K562 (cell line): ENCODE data around the gene RGS14. TPM values are rescaled to one million over a fixed set of nuclear protein-coding genes. Genes with fewer than 3 reads are reported as not detected.
A peak's percentile ranks its signal among the peaks of the same experiment; 100 is the strongest.

Source experiments
- ATAC-seq: fragments of 200-7000 bp; cut with Tn5 transposase; 3 replicates; pipeline ENCODE4 v1.9.1; 2020; ENCODE audit warnings: moderate library complexity
- BruUV-seq: library from RNA; stranded (reverse); fragments of 400-500 nt; replicated peaks from 2 replicates; lab custom pipeline; 2021; lab: Mats Ljungman, UMichigan
- CTCF ChIA-PET: fragments of 300-600 bp; formaldehyde crosslinking; extraction: SDS; loops from one replicate; lab custom pipeline; 2021; ENCODE audit warnings: low intra/inter-chr PET ratio; lab: Yijun Ruan, JAX
- POLR2A ChIA-PET: fragments of 300-600, 350-650 bp; sonication (Branson Sonifier 250); formaldehyde crosslinking; extraction: SDS; loops from one replicate; lab custom pipeline; 2021; ENCODE audit warnings: antibody characterized with exemption, inconsistent platforms; lab: Yijun Ruan, JAX
- DNase-seq, 4 experiments: peaks; one replicate each; pipeline versions ENCODE4 v3.0.0 to v3.0.0-alpha.2; 2011 to 2018; ENCODE audit warnings: low spot score in 3 of 4, mixed read lengths in 3 of 4; ENCODE audit errors: extremely low read depth in 1 of 4
- FAIRE-seq: peaks from 2 replicates; lab custom pipeline; 2011; peaks lifted over from hg19 to GRCh38; lab: Jason Lieb, UNC
- H2AFZ ChIP-seq: 2 replicates; pipeline ENCODE4 v1.6.0; 2011; ENCODE audit warnings: low read depth, low read length, control low read depth, inconsistent platforms
- H3K27ac ChIP-seq: fragments of 200-600 bp; 3 replicates; pipeline ENCODE4 v1.8.0; 2011; ENCODE audit warnings: low read depth, mild to moderate bottlenecking, control low read depth, inconsistent platforms, low read length, moderate library complexity, mixed read lengths; ENCODE audit errors: extremely low read depth
- H3K27me3 ChIP-seq, 2 experiments: fragments of 300-600 bp in 1 of 2; 2 replicates in 1 of 2; 3 replicates in 1 of 2; pipeline versions ENCODE4 v1.6.0 to v1.8.0; 2011; ENCODE audit warnings: inconsistent platforms in 2 of 2, low read length in 2 of 2, mild to moderate bottlenecking in 1 of 2, mixed read lengths in 1 of 2, moderate library complexity in 1 of 2; ENCODE audit not compliant: control insufficient read depth in 2 of 2, insufficient read depth in 2 of 2
- H3K36me3 ChIP-seq: fragments of 300-600 bp; 3 replicates; pipeline ENCODE4 v1.8.0; 2011; ENCODE audit warnings: mild to moderate bottlenecking, low read length, inconsistent platforms; ENCODE audit not compliant: control insufficient read depth, insufficient read depth
- H3K4me1 ChIP-seq, 2 experiments: fragments of 200-600 bp in 1 of 2; replicated peaks in 1 of 2; 2 replicates in 1 of 2; 3 replicates in 1 of 2; pipeline versions ENCODE4 v1.5.1 to v1.8.0; 2011; ENCODE audit warnings: inconsistent platforms in 2 of 2, low read length in 2 of 2, mild to moderate bottlenecking in 1 of 2, mixed read lengths in 1 of 2, moderate library complexity in 1 of 2; ENCODE audit not compliant: control insufficient read depth in 2 of 2, insufficient read depth in 2 of 2
- H3K4me2 ChIP-seq: 2 replicates; pipeline ENCODE4 v1.6.1; 2011; ENCODE audit warnings: low read length, control low read depth, inconsistent platforms, mixed read lengths; ENCODE audit not compliant: insufficient read depth
- H3K4me3 ChIP-seq: fragments of 200-600 bp; sonication (generic), shearing (Covaris generic); 2 replicates; pipeline ENCODE4 v1.5.1; 2016; ENCODE audit warnings: control low read depth, inconsistent platforms
- H3K79me2 ChIP-seq: fragments of 200-600 bp; 3 replicates; pipeline ENCODE4 v1.8.0; 2011; ENCODE audit warnings: low read length, inconsistent platforms; ENCODE audit not compliant: control insufficient read depth, insufficient read depth
- H3K9ac ChIP-seq, 2 experiments: 2 replicates each; pipeline versions ENCODE4 v1.6.0 to v1.6.1; 2011; ENCODE audit warnings: low read depth in 2 of 2, low read length in 2 of 2, control low read depth in 1 of 2, inconsistent platforms in 1 of 2, mild to moderate bottlenecking in 1 of 2, mixed read lengths in 1 of 2; ENCODE audit not compliant: insufficient read depth in 1 of 2
- H3K9me1 ChIP-seq: one replicate; pipeline ENCODE4 v1.6.0; 2011; ENCODE audit warnings: inconsistent platforms, mild to moderate bottlenecking, low read length, moderate library complexity; ENCODE audit not compliant: control insufficient read depth, insufficient read depth
- H3K9me3 ChIP-seq: replicated peaks from 2 replicates; pipeline ENCODE4 v1.5.1; 2011; ENCODE audit warnings: low read depth, low read length, inconsistent platforms; ENCODE audit not compliant: control insufficient read depth, insufficient read depth
- H4K20me1 ChIP-seq: replicated peaks from 2 replicates; pipeline ENCODE4 v1.6.1; 2011; ENCODE audit warnings: low read length, inconsistent platforms, mixed read lengths; ENCODE audit not compliant: control insufficient read depth, insufficient read depth
- FIP1L1 ChIP-seq: fragments of 200-400 bp; formaldehyde crosslinking; IDR thresholded peaks from 2 replicates; pipeline ENCODE4 v1.6.1; 2018; ENCODE audit warnings: mild to moderate bottlenecking, low read depth, low read length; ENCODE audit not compliant: poor library complexity, severe bottlenecking
- NCOA2 ChIP-seq, 2 experiments: fragments of 450-650 bp; IDR thresholded peaks; 2 replicates each; pipeline ENCODE4 v1.6.1; 2018; ENCODE audit warnings: mild to moderate bottlenecking in 2 of 2, moderate library complexity in 1 of 2; ENCODE audit not compliant: partially characterized antibody in 2 of 2
- NR2C1 ChIP-seq, 2 experiments: fragments of 450-650 bp; IDR thresholded peaks; 2 replicates each; pipeline ENCODE4 v1.6.1; 2017; ENCODE audit warnings: mild to moderate bottlenecking in 2 of 2, antibody characterized with exemption in 1 of 2, inconsistent platforms in 1 of 2, missing compliant biosample characterization in 1 of 2, missing genetic modification characterization in 1 of 2
- RBM25 ChIP-seq: fragments of 200-400 bp; formaldehyde crosslinking; IDR thresholded peaks from 2 replicates; pipeline ENCODE4 v1.6.1; 2018; ENCODE audit warnings: low read length, low read depth, moderate library complexity; ENCODE audit not compliant: severe bottlenecking
- RUNX1 ChIP-seq: sonication (generic); IDR thresholded peaks from 2 replicates; pipeline ENCODE4 v1.6.1; 2016; ENCODE audit warnings: antibody characterized with exemption, low read depth
- TBL1XR1 ChIP-seq, 2 experiments: IDR thresholded peaks; 2 replicates each; pipeline ENCODE4 v1.6.1; 2012; ENCODE audit warnings: improper control_type of control experiment in 2 of 2, low read length in 2 of 2, mild to moderate bottlenecking in 1 of 2
- XRCC3 ChIP-seq: fragments of 450-650 bp; IDR thresholded peaks from 2 replicates; pipeline ENCODE4 v1.6.1; 2017; ENCODE audit warnings: mild to moderate bottlenecking, moderate library complexity
- ZEB2 ChIP-seq: fragments of 450-650 bp; IDR thresholded peaks from 2 replicates; pipeline ENCODE4 v1.6.1; 2016
- ZNF121 ChIP-seq: sonication (generic); formaldehyde crosslinking; conservative IDR thresholded peaks from 2 replicates; pipeline ENCODE4 v1.8.0; 2022; ENCODE audit warnings: missing genetic modification reagents
- WGBS: fragments of 100-300 bp; shearing (Covaris generic); methylation state at CpG from one replicate; pipeline ENCODE4 v1.1.6; 2016; ENCODE audit warnings: low coverage, mixed read lengths; ENCODE audit not compliant: insufficient coverage; ENCODE audit errors: missing lambda C conversion rate; 5-methylcytosine and 5-hydroxymethylcytosine counted together
- in situ Hi-C: fragments of 300-500 bp; cut with MboI; formaldehyde crosslinking; loops from 4 replicates; pipeline ENCODE4 v1.15.0; 2018; ENCODE audit warnings: inconsistent platforms, mixed read lengths
- intact Hi-C: fragments of 100-400 bp; cut with micrococcal nuclease; formaldehyde crosslinking; loops from 2 replicates; pipeline ENCODE4 v1.14.2; 2022
- polyA plus RNA-seq, 8 experiments: library from polyadenylated mRNA; depleted of rRNA in 4 of 8; stranded (reverse) in 5 of 8; unstranded in 3 of 8; fragments of >200 nt; fragmentation: Nextera tagmentation in 2 of 8; fragmentation: Illumina TruSeq in 1 of 8; extraction: Ambion mirVana in 2 of 8; extraction: Trizol in 1 of 8; gene quantifications; 2 replicates each; pipeline versions ENCODE4 v1.2.1 to v1.2.3, GENCODE V29; 2011 to 2014; ENCODE audit warnings: inconsistent platforms in 1 of 8, missing spikeins in 1 of 8
- total RNA-seq, 7 experiments: library from RNA; depleted of rRNA in 6 of 7; stranded (reverse); fragments of >200 nt in 6 of 7; fragmentation: Illumina TruSeq in 2 of 7; extraction: Trizol in 2 of 7; gene quantifications; 2 replicates each; pipeline versions ENCODE4 v1.2.1 to v1.2.3, GENCODE V29; 2011 to 2021; ENCODE audit warnings: low replicate concordance in 1 of 7
- TF ChIP-seq, protein P1 (sequence below): fragments of 450-650 bp; conservative IDR thresholded peaks from 2 replicates; pipeline ENCODE4 v1.6.1; 2016; ENCODE audit warnings: missing genetic modification characterization, low read depth, mild to moderate bottlenecking, control low read depth, missing compliant biosample characterization
- TF ChIP-seq, protein P2 (sequence below): fragments of 250-450 bp; sonication (Bioruptor Pico); IDR thresholded peaks from 2 replicates; pipeline ENCODE4 v1.4.0; 2020; ENCODE audit warnings: mild to moderate bottlenecking

Gene RGS14
- total and polyA plus RNA-seq, 9 of the 15 experiments (the other 6 are each of a cell fraction or from before 2014, with no cell fraction given) = 0.28 to 75.9 (median 34.5) TPM

DNA sequence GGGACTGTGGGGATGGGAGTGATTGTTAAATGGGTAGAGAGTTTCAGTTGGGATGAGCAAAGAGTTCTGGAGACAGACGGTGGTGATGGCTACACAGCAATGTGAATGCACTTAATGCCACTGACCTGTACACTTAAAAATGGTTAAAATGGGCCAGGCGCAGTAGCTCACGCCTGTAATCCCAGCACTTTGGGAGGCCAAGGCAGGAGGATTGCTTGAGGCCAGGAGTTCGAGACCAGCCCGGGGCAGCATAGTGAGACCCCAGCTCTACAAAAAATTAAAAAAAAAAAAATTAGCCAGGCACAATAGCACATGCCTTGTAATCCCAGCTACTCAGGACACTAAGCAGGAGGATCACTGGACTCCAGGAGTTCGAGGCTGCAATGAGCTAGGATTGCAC is 13.9 kb upstream of the RGS14 start:
- no peaks in the 10 kb centered on the region for H3K27me3 ChIP-seq
- TF ChIP-seq, protein P1, sequence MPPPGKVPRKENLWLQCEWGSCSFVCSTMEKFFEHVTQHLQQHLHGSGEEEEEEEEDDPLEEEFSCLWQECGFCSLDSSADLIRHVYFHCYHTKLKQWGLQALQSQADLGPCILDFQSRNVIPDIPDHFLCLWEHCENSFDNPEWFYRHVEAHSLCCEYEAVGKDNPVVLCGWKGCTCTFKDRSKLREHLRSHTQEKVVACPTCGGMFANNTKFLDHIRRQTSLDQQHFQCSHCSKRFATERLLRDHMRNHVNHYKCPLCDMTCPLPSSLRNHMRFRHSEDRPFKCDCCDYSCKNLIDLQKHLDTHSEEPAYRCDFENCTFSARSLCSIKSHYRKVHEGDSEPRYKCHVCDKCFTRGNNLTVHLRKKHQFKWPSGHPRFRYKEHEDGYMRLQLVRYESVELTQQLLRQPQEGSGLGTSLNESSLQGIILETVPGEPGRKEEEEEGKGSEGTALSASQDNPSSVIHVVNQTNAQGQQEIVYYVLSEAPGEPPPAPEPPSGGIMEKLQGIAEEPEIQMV (tag) = no peak
- TF ChIP-seq ZNF121 (CRISPR knock-in tag) (peak; percentile 86), RBM25 (peak; percentile 59)
- no peak overlapping the region for H3K4me2 ChIP-seq
- no peak overlapping the region for H3K27ac ChIP-seq
- ChIA-PET POLR2A (interaction anchor here (1.1 kb wide), 1 partner anchor 8 kb away, joined by 3 read pairs; no protein-coding TSS in a partner anchor), CTCF (no interaction called here)
- no peaks in the 10 kb centered on the region for H3K9me3 ChIP-seq
- in situ Hi-C loops = no loop called here
- H3K4me3 ChIP-seq = no peak overlapping the region
- 0 out of 2 replicates have a peak, but pooled peaks cover 6% of the 10 kb centered on the region for H4K20me1 ChIP-seq
- BruUV-seq = no TSS peak
- DNase-seq = no peak
- no peak for ATAC-seq
- intact Hi-C loops = no loop called here
- H2AFZ ChIP-seq = no peak overlapping the region
- H3K9ac ChIP-seq = no peak overlapping the region
- peaks cover 0 to 3% of the 10 kb centered on the region in 2 experiments; a peak in 2 of 5 replicates for H3K4me1 ChIP-seq
- no peak for FAIRE-seq
- H3K79me2 ChIP-seq = peaks cover 70% of the 10 kb centered on the region
- peaks cover 68% of the 10 kb centered on the region for H3K36me3 ChIP-seq
- no peaks in the 10 kb centered on the region for H3K9me1 ChIP-seq
- WGBS = 96% methylated on average over 5 of the region's 6 CpGs

DNA sequence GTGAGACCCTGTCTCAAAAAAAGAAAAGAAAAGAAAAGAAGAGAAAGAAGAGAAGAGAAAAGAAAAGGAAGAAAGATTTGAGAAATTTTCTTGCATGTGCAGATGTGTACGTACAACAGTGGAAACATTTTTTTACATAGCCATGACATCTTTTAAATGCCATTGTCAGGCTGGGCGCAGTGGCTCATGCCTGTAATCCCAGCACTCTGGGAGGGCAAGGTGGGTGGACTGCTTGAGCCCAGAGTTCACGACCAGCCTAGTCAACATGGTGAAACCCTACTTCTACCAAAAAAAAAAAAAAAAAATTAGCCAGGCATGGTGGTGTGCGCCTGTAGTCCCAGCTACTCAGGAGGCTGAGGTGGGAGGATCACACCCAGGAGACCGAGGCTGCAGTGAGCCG is 12.8 kb upstream of the RGS14 start:
- FAIRE-seq (no peak), ATAC-seq (no peak), DNase-seq (no peak)
- H3K4me3 ChIP-seq = no peak overlapping the region
- ChIA-PET CTCF (no interaction called here), POLR2A (interaction anchor here (0.6 to 1.1 kb wide), 2 partner anchors 12 to 151 kb away, joined by 3 to 5 read pairs; no protein-coding TSS in a partner anchor)
- no peaks in the 10 kb centered on the region for H3K9me1 ChIP-seq
- H3K4me1 ChIP-seq = peaks cover 9 to 10% of the 10 kb centered on the region in 2 experiments; a peak in 4 of 5 replicates
- H3K4me2 ChIP-seq = no peak overlapping the region
- in situ Hi-C loops (no loop called here), intact Hi-C loops (no loop called here)
- H3K9me3 ChIP-seq = no peaks in the 10 kb centered on the region
- H3K27ac ChIP-seq = no peak overlapping the region
- peaks cover 68% of the 10 kb centered on the region for H3K36me3 ChIP-seq
- no peak overlapping the region for H3K9ac ChIP-seq
- no peaks in the 10 kb centered on the region for H3K27me3 ChIP-seq
- no TSS peak for BruUV-seq
- no peaks in the 10 kb centered on the region for H4K20me1 ChIP-seq
- 83% methylated on average over 4 of the region's 6 CpGs for WGBS
- H3K79me2 ChIP-seq = peaks cover 75% of the 10 kb centered on the region
- H2AFZ ChIP-seq = no peak overlapping the region
- TF ChIP-seq ZEB2 (no peak), XRCC3 (no peak), NR2C1 (IDR thresholded peaks at IDR 0.05) (no peak), NR2C1 (tag; IDR thresholded peaks at IDR 0.05) (no peak), RUNX1 (no peak), NCOA2 (IDR thresholded peaks at IDR 0.05; ENCODE audit: partially characterized antibody in 2 of 2) (no peak), FIP1L1 (no peak), TBL1XR1 (IDR thresholded peaks at IDR 0.05; ENCODE audit: low read length in 2 of 2) (no peak)
- TF ChIP-seq, protein P2, sequence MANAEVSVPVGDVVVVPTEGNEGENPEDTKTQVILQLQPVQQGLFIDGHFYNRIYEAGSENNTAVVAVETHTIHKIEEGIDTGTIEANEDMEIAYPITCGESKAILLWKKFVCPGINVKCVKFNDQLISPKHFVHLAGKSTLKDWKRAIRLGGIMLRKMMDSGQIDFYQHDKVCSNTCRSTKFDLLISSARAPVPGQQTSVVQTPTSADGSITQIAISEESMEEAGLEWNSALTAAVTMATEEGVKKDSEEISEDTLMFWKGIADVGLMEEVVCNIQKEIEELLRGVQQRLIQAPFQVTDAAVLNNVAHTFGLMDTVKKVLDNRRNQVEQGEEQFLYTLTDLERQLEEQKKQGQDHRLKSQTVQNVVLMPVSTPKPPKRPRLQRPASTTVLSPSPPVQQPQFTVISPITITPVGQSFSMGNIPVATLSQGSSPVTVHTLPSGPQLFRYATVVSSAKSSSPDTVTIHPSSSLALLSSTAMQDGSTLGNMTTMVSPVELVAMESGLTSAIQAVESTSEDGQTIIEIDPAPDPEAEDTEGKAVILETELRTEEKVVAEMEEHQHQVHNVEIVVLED (CRISPR knock-in tag) = no peak
